ENCODE results near the gene KIF3B.
"Not testable (repeated sequence)": the region's sequence is repeated elsewhere in the genome, so short reads cannot be mapped to it uniquely, and the experiment has no call there.

KIF3B gene

DNA sequence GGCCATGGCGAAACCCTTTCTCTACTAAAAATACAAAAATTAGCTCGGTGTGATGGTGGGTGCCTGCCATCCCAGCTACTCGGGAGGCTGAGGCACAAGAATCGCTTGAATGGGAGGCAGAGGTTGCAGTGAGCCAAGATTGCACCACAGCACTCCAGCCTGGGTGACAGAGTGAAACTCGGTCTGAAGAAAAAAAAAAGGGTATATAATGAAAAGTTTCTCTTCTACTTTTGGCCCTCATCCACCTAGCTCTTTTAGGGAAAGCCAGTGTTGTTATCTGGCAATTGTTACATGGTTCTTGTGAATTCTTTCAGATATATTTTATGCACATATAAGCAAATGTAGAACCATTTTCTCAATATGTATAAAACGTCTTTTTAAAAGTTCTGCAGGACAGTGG, 19.0 kb downstream of the KIF3B start:
- no peak for DNase-seq (ENCODE audit: low read depth)

DNA sequence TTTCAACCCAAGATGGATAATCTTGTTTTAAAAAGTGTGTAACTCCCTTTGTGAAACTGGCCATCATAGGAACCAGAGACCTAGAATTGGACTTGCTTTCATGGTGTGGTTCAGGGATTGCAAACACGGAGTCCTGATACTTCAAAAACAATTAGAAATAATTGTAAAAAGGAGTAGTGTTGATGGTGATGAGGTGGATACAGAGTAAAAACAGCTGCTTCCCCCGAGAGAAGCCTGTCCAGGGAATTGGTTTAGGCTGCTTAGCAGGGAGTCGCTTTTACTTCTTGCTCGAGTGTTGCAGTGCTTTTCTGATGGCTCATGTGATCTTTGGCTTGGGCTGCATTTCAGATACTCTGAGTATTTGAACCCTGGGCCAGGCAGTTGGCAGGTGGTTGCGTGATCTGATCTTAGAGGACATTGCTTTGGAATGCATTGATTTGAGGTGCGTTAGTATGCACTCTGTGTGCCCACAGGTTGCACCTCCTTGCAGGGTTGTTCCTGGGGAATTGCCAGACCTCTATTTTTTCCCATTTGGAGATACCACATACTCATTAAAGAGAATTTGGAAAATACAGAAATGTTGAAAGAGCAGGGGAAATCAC, 19.5 kb downstream of the KIF3B start:
- DNase-seq (ENCODE audit: low read depth) = no peak

DNA sequence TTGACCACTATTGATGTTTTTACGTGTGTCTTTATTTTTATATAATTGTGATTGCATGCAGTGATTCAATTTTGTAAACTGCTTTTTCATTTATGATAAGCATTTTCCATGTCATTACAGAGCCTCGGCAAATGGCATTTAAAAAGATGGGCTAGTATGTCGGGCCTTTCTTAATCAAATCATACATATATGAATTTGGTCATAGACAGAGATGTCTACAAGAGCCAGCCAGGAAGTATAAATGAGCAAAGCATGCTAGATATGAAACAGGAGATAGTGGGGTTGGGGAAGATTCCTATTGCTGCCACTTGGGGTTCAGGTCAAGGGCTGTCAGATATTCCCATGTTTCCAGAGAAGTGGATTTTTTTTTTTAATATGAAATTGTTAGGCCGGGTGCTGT, 20.0 kb downstream of the KIF3B start:
- DNase-seq (ENCODE audit: low read depth) = no peak

- DNase-seq (ENCODE audit: low read depth) = no peak
These were observed 23.2 kb downstream of the KIF3B start for GRCh38 chr20:32300647-32301046.

DNA sequence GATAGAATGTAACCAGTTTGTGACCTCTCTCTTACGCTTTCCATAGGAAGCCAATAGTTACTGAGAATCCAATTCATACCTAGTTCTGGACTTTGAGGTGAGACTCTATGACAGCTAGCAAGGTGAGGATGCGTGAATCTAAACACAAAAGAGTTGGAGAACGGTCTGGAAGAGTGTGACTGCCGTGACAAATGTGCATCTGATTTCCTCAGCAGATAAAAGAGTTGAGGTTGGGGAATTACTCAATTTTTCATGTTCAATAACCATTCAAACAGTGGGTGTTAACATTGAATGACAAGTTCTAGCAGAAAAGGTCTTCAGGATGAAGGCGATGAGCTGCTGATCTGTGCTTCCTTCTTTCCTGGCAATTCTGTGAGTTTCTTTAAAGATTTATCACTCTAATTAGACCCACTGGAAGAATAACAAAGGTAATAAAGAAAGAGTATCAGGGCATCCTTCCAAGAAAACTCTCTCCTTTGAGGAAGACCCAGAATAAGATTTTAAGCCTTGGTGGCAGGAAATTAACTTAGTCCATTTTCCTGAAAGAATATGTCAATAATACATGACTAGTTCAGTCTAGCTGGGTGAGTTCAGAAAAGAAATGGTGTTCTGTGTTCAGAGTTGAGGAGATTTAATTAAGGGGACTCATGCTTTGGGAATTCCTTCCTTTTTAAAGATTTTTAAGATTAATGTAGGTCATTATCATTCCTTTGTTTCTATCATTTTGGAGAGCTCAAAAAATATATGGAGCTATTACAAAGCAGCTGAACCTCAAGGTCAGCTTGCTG, 24.5 kb downstream of the KIF3B start:
- DNase-seq (ENCODE audit: low read depth) = no peak

- no peak for DNase-seq (ENCODE audit: low read depth)
These were observed 25.0 kb downstream of the KIF3B start for GRCh38 chr20:32302507-32302872.

DNA sequence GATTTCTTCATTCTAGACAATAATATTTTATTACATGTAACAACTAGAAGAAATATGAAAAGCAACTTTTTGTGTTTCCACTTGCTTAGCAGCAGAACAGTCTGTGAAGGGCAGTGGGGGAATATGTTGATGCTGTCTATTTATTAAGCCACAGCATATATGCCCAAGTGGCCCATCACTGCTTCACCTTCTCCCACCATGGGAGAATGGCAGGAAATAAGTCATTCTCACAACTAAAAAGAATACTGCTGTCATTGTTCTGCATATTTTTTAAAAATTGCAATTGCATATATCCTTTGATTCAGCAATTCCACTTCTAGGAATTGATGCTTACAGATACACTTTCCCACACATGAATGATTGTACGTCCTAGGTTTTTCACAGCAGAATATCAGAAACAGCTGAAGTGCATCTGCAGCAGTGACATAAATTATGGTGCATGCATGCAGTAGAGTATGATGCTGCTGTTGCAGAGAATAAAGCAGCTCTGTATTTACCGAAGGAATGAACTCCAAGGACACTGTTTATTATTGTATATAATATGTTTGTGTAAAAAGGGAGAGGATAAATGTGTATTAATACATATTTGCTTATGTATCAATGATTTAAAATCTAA, 26.8 kb downstream of the KIF3B start:
- no peak for DNase-seq (ENCODE audit: low read depth)

DNA sequence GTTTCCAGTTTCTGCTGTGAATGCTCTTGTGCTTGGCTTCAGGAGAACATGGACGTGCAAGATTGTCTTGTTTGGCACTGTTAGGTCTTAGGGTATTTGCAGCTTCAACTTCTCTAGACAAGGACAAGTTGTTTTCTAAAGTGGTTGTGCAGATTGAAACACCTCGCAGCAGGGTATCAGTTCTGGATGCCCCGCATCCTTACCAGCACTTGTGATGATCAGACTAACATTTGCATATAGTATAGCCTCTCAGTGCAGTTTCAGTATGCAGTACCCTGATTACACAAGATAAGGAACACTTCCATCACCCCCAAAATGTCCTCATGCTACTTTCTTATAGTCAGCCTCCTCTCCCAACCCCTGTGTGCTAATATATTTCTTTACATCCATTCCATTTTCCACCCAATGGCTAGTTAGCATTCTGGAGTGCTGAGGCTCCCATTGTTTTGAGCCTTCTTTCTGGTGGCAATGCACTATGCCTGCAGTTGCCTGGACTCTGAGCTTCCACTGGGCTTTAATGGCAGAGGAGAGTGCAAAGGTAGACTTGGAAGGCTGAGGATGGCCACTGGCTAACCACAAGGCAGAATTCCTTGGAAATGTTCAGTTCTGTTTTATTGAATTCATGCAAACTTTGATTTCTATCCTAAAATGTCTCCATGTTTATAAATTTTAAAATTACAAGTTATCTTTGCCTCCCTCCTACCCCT, 35.4 kb downstream of the KIF3B start:
- no peak for DNase-seq (ENCODE audit: low read depth)

DNA sequence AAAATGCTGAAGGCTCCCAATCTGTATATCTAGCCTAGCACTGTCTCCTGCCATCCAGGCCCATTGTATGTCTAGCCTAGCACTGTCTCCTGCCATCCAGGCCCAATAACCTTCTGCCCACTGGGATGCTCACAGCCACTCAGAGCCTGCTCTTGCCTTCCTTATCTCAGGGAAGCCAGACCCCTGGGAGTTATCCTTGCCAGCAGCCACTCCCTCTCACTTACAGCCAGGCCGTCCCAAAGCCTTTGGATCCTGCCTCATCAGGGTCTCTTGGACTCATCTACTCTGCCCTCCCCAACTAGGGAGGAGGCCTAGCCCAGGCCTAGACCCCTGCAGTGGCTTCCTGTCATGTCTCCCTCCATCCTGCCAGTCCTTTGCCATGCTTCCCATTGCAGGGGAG, 37.3 kb downstream of the KIF3B start:
- no peak for DNase-seq (ENCODE audit: low read depth)

- no peak for DNase-seq (ENCODE audit: low read depth)
These were observed 37.9 kb downstream of the KIF3B start for GRCh38 chr20:32315399-32315798.

- no peak for DNase-seq (ENCODE audit: low read depth)
These were observed 38.4 kb downstream of the KIF3B start for GRCh38 chr20:32315891-32316290.

GRCh38 chr20:32316667-32317066, 39.2 kb downstream of the KIF3B start:
- no peak for DNase-seq (ENCODE audit: low read depth)

GRCh38 chr20:32319100-32319499, 41.6 kb downstream of the KIF3B start:
- no peak for DNase-seq (ENCODE audit: low read depth)

GRCh38 chr20:32320305-32320704, 42.9 kb downstream of the KIF3B start:
- no peak for DNase-seq (ENCODE audit: low read depth)

DNA sequence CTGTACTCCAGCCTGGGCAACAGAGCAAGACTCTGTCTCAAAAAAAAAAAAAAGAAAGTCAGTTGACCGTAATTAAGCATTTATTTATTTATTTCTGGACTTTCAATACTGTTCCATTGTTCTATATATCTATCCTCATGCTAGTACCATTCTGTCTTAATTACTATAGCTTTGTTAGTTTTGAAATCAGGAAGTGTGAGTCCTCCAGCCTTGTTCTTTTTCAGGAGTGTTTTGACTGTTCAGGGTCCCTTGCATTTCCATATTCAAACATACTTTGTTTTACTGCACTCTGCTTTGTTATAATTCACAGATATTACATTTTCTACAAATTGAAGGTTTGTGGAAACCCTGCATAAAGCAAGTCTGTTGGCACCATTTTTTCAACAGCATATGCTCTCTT, 43.9 kb downstream of the KIF3B start:
- DNase-seq (ENCODE audit: low read depth) = no peak

DNA sequence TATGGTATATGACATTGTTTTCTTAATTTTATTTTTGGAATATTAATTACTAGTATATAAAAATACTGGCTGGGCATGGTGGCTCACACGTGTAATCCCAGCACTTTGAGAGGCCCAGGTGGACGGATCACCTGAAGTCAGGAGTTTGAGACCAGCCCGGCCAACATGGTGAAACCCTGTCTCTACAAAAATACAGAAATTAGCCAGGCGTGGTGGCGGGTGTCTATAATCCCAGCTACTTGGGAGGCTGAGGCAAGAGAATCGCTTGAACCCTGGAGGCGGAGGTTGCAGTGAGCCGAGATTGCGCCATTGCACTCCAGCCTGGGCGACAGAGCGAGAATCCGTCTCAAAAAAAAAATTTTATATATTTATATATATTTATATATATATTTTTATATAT, 44.8 kb downstream of the KIF3B start:
- DNase-seq (ENCODE audit: low read depth) = not testable (repeated sequence)

GRCh38 chr20:32323761-32324160, 46.3 kb downstream of the KIF3B start:
- not testable (repeated sequence) for DNase-seq (ENCODE audit: low read depth)

DNA sequence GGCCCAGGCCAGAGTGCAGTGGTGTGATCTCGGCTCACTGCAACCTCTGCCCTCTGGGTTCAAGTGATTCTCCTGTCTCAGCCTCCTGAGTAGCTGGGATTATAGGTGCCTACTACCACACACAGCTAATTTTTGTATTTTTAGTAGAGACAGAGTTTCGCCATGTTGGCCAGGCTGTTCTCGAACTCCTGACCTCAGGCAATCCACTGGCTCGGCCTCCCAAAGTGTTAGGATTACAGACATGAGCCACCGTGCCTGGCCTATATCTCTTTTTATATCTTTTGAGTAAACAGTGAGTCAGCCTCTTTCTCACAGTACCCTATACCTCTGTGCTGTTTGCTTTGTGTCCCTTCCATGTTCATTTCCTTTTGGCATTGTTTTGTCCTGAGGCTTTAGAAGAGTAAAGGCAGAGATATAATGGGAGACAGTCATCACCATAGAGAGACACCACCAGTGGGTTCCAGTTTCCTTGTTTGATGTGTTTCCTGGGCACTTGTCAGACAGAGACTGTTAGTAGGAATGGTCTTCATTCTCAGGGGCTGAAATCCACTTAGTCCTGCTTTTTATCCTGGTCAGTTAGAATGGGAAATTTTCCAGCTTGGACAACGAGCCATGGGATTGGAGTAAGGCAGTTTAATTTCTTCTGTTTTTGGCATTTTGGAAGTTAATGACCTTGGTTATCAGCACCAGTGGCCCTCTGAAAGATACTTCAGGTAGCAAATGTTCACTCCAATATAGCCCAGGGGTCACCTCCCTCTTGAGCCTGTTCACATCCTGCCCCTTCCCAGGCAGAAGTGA, 48.5 kb downstream of the KIF3B start:
- no peak for DNase-seq (ENCODE audit: low read depth)

- no peak for DNase-seq (ENCODE audit: low read depth)
These were observed 49.0 kb downstream of the KIF3B start for GRCh38 chr20:32326504-32326845.

GRCh38 chr20:32327087-32327681, 49.7 kb downstream of the KIF3B start:
- DNase-seq (ENCODE audit: low read depth) = no peak

GRCh38 chr20:32329817-32330554, 52.5 kb downstream of the KIF3B start:
- DNase-seq (ENCODE audit: low read depth) = no peak
